Endothelial cell of umbilical vein (primary cell): ENCODE measurements around the gene PAK5.

Experiments used
- EZH2 ChIP-seq: IDR thresholded peaks from 2 replicates; pipeline ENCODE4 v1.6.1; 2012; ENCODE audit warnings: borderline replicate concordance, low read depth, mild to moderate bottlenecking, moderate library complexity, low read length, inconsistent platforms; ENCODE audit not compliant: severe bottlenecking
- FOS ChIP-seq: IDR thresholded peaks from 2 replicates; pipeline ENCODE4 v1.6.1; 2011; ENCODE audit warnings: mild to moderate bottlenecking, low read length, moderate library complexity, borderline replicate concordance; ENCODE audit not compliant: insufficient read depth
- GATA2 ChIP-seq: IDR thresholded peaks from 2 replicates; pipeline ENCODE4 v1.7.0; 2011; ENCODE audit warnings: low read depth, mild to moderate bottlenecking, moderate library complexity, mixed read lengths, low read length; ENCODE audit not compliant: insufficient read length, insufficient read depth
- JUN ChIP-seq: IDR thresholded peaks from 2 replicates; pipeline ENCODE4 v1.6.1; 2011; ENCODE audit warnings: borderline replicate concordance, low read depth; ENCODE audit not compliant: insufficient read length, insufficient read depth
- MYC ChIP-seq: IDR thresholded peaks from one replicate; pipeline ENCODE4 v1.6.1; 2011; ENCODE audit warnings: mild to moderate bottlenecking, low read depth, low read length
- POLR2A ChIP-seq: IDR thresholded peaks from 2 replicates; pipeline ENCODE4 v1.6.1; 2012; ENCODE audit warnings: low read depth, mild to moderate bottlenecking, control low read depth, low read length
- POLR2AphosphoS5 ChIP-seq: IDR thresholded peaks from 2 replicates; pipeline ENCODE4 v1.6.1; 2012; ENCODE audit warnings: low read depth, mild to moderate bottlenecking, control low read depth, low read length, moderate library complexity; ENCODE audit not compliant: insufficient read depth
- TF ChIP-seq, protein P1 (sequence below), 2 donors: IDR thresholded peaks; 1 replicate in 1 of 2; 2 replicates in 1 of 2; pipeline ENCODE4 v1.5.1; 2011; ENCODE audit warnings: low read length in 2 of 2, mild to moderate bottlenecking in 2 of 2, moderate library complexity in 2 of 2, control low read depth in 1 of 2, inconsistent platforms in 1 of 2, low read depth in 1 of 2; ENCODE audit not compliant: insufficient read depth in 1 of 2; ENCODE audit errors: extremely low read depth in 1 of 2
- TF ChIP-seq, protein P2 (sequence below): IDR thresholded peaks from 2 replicates; pipeline ENCODE4 v1.6.1; 2011; ENCODE audit not compliant: insufficient read depth, insufficient read length

DNA sequence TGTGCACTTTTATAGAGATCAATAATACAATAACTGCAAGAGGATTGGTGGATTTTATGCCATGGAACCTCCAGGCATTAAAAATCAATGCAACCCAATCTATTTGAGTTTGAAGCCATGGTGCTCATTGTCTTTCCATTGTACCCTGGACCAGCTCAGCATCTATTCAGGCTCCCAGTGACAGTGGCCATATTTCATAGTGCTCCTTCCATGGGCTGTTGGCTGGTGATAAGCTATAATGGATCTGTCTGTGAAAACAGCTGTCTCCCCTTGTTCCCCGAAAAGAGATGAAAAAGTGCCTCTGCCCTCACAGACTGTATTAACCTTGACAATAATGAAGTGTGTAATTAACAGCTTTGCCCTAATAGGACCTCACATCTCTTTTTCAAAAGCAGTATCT is 250.2 kb downstream of the PAK5 start:
- TF ChIP-seq, protein P1, sequence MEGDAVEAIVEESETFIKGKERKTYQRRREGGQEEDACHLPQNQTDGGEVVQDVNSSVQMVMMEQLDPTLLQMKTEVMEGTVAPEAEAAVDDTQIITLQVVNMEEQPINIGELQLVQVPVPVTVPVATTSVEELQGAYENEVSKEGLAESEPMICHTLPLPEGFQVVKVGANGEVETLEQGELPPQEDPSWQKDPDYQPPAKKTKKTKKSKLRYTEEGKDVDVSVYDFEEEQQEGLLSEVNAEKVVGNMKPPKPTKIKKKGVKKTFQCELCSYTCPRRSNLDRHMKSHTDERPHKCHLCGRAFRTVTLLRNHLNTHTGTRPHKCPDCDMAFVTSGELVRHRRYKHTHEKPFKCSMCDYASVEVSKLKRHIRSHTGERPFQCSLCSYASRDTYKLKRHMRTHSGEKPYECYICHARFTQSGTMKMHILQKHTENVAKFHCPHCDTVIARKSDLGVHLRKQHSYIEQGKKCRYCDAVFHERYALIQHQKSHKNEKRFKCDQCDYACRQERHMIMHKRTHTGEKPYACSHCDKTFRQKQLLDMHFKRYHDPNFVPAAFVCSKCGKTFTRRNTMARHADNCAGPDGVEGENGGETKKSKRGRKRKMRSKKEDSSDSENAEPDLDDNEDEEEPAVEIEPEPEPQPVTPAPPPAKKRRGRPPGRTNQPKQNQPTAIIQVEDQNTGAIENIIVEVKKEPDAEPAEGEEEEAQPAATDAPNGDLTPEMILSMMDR (IDR thresholded peaks at IDR 0.05; ENCODE audit: extremely low read depth in 1 of 2, insufficient read depth in 1 of 2, low read depth in 1 of 2, low read length in 2 of 2) = no peak
- TF ChIP-seq EZH2 (no peak), POLR2AphosphoS5 (no peak), GATA2 (no peak), POLR2A (no peak), MYC (no peak), JUN (no peak), FOS (no peak)
- TF ChIP-seq, protein P2, sequence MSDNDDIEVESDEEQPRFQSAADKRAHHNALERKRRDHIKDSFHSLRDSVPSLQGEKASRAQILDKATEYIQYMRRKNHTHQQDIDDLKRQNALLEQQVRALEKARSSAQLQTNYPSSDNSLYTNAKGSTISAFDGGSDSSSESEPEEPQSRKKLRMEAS = no peak
